ENCODE results near the gene KRTAP5-1.
A peak's percentile ranks its signal among the peaks of the same experiment; 100 is the strongest.

The KRTAP5-1 gene

DNA sequence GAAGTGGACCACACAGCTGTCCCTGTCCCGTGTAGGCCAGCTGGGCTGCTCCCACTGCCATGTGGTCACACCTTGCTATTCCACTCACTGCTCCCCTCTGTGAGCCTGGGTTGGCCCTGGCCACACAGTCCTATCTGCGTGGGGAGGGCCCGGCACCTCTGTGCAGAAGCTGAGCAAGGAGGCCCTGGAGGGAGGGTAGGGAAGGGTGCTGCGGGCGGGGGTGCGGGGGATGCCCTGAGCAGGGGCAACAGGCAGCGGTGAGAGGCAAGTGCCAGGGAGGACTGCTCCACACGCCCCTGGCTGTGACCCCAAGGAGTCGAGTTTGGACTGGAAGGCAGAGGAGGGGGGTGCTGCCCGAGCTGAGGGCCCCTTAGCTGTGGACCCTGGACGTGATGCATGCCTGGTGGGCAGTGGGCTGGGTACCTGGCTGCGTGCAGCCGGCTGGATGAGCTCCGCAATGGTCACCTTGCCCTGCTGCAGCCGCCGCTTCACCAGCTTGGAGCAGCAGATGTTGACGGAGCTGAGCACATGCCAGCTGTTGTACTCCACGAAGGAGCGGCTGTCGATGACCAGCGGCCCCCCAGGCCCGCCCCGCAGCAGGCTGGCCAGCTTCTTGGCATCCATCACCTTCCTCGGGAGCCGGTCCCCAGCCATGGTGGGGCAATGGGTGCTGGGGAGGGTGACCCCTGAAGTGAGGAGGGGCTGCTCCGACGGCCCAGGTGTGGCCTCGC, 19.7 kb downstream of the KRTAP5-1 start:
- in situ Hi-C loops (cut with MboI; ENCODE audit: low sequenced_read_pairs), result no loop called here
- Histone ChIP-seq H3K27me3 (ENCODE audit: low read depth) (no peaks in the 10 kb centered on the region), H3K4me3 (no peak overlapping the region), H3K4me1 (no peaks in the 10 kb centered on the region), H3K36me3 (replicated peaks) (no peaks in the 10 kb centered on the region), H3K9me3 (no peaks in the 10 kb centered on the region)
- peak in 1 of 2 experiments; percentile 6 for DNase-seq (ENCODE audit: low spot score in 2 of 2)

DNA sequence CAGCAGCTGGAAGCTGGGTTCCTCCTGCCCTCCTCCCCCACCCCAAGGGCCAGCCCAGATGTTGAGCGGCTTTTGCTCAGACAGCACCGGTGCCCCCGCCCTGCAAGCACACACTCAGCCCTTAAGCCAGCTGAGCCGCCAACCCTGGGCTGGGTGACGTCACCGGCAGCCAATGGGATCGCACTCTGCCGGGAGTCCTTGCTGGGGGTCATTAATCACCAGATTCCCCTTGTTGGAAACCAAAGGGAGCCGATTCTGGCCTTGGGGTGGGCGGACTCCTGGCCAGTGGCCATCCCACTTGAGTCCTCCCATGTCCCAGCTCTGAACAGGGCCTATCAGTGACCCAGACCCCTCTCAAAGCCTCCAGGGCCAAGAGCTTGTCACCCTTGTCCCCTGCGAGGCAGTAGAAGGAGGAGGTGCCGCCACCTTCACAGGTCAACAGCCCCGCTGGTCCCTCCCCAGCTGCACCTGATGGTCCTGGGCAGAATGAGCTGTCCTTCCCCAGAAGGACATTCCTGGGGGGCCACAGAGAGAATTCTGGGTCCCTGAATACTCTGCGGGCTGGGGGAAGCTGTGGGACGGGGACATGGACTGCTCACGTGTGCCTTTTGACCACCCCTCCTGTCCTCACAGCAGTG, 20.4 kb downstream of the KRTAP5-1 start:
- Histone ChIP-seq H3K4me3 (no peak overlapping the region), H3K27me3 (ENCODE audit: low read depth) (no peaks in the 10 kb centered on the region), H3K36me3 (replicated peaks) (no peaks in the 10 kb centered on the region), H3K9me3 (no peaks in the 10 kb centered on the region), H3K4me1 (no peaks in the 10 kb centered on the region)
- DNase-seq (ENCODE audit: low spot score in 2 of 2), result peak in 1 of 2 experiments; percentile 67
- in situ Hi-C loops (cut with MboI; ENCODE audit: low sequenced_read_pairs), result no loop called here

GRCh38 chr11:1563697-1564534, 21.2 kb downstream of the KRTAP5-1 start:
- H3K9me3 ChIP-seq, result no peaks in the 10 kb centered on the region
- no peak for DNase-seq (ENCODE audit: low spot score in 2 of 2)
- H3K4me3 ChIP-seq, result no peak overlapping the region
- H3K27me3 ChIP-seq (ENCODE audit: low read depth), result no peaks in the 10 kb centered on the region
- in situ Hi-C loops (cut with MboI; ENCODE audit: low sequenced_read_pairs), result no loop called here
- H3K36me3 ChIP-seq (replicated peaks), result no peaks in the 10 kb centered on the region
- H3K4me1 ChIP-seq, result no peaks in the 10 kb centered on the region

DNA sequence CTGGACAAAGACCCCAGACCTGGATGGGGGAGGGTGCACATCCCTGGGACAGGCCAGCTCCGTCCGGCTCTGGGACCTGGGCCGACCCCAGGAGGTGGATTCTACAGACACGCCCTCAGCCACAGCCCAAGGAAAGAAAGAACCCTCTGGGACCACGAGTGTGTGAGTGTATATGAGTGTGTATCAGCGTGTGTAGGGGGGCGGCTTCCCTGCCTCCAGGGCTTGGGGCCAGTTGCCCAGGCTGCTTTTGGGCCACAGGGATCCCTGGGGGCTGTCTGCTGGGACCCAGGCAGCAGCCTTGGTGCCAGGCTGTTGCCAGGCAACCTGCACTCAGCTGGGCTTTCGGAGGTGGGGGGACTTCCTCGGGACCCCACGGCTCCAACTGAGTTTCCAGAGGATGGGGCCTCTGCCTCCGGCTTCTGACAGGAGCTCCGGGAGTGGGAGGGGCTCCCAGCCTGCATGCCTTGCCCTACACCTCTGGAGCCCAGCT, 21.9 kb downstream of the KRTAP5-1 start:
- in situ Hi-C loops (cut with MboI; ENCODE audit: low sequenced_read_pairs), result no loop called here
- Histone ChIP-seq H3K4me1 (no peaks in the 10 kb centered on the region), H3K4me3 (no peak overlapping the region), H3K36me3 (replicated peaks) (no peaks in the 10 kb centered on the region), H3K9me3 (no peaks in the 10 kb centered on the region), H3K27me3 (ENCODE audit: low read depth) (no peaks in the 10 kb centered on the region)
- no peak for DNase-seq (ENCODE audit: low spot score in 2 of 2)

GRCh38 chr11:1562469-1563148, 22.5 kb downstream of the KRTAP5-1 start:
- Histone ChIP-seq H3K4me3 (no peak overlapping the region), H3K27me3 (ENCODE audit: low read depth) (no peaks in the 10 kb centered on the region), H3K9me3 (no peaks in the 10 kb centered on the region), H3K36me3 (replicated peaks) (no peaks in the 10 kb centered on the region), H3K4me1 (no peaks in the 10 kb centered on the region)
- in situ Hi-C loops (cut with MboI; ENCODE audit: low sequenced_read_pairs), result no loop called here
- no peak for DNase-seq (ENCODE audit: low spot score in 2 of 2)

DNA sequence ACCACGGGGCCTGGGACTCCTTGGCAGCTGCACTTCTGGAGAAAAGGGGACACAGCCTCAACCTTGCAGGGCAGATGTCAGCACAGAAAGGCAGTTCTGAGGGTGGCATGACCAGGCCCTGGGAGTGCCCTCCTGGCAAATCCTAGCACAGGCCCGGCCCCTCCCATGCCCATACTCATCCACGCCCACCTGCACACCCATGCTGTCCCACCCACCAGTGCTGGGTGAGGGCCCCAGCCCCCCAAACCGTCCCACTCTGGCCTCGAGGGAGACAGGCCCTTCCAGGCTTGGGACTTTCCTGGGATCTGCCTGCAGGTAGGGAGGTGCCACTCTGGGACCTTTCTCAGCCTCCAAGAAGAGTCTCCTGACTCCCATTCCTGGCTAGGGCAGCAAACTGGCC, 23.1 kb downstream of the KRTAP5-1 start:
- H3K4me3 ChIP-seq, result no peak overlapping the region
- H3K4me1 ChIP-seq, result no peaks in the 10 kb centered on the region
- DNase-seq (ENCODE audit: low spot score in 2 of 2), result no peak
- no peaks in the 10 kb centered on the region for H3K9me3 ChIP-seq
- no peaks in the 10 kb centered on the region for H3K36me3 ChIP-seq (replicated peaks)
- no peaks in the 10 kb centered on the region for H3K27me3 ChIP-seq (ENCODE audit: low read depth)
- in situ Hi-C loops (cut with MboI; ENCODE audit: low sequenced_read_pairs), result no loop called here

GRCh38 chr11:1561266-1561665, 23.8 kb downstream of the KRTAP5-1 start:
- H3K9me3 ChIP-seq, result no peaks in the 10 kb centered on the region
- in situ Hi-C loops (cut with MboI; ENCODE audit: low sequenced_read_pairs), result no loop called here
- no peak for DNase-seq (ENCODE audit: low spot score in 2 of 2)
- H3K4me1 ChIP-seq, result no peaks in the 10 kb centered on the region
- H3K4me3 ChIP-seq, result no peak overlapping the region
- no peaks in the 10 kb centered on the region for H3K27me3 ChIP-seq (ENCODE audit: low read depth)
- H3K36me3 ChIP-seq (replicated peaks), result no peaks in the 10 kb centered on the region

- Histone ChIP-seq H3K4me1 (no peaks in the 10 kb centered on the region), H3K27me3 (ENCODE audit: low read depth) (no peaks in the 10 kb centered on the region)
- in situ Hi-C loops (cut with MboI; ENCODE audit: low sequenced_read_pairs), result no loop called here
These were observed 24.3 kb downstream of the KRTAP5-1 start for GRCh38 chr11:1560649-1561251.

GRCh38 chr11:1560002-1560648, 25.0 kb downstream of the KRTAP5-1 start:
- H3K4me3 ChIP-seq, result no peak overlapping the region
- in situ Hi-C loops (cut with MboI; ENCODE audit: low sequenced_read_pairs), result no loop called here
- H3K4me1 ChIP-seq, result no peaks in the 10 kb centered on the region
- H3K27me3 ChIP-seq (ENCODE audit: low read depth), result no peaks in the 10 kb centered on the region
- no peaks in the 10 kb centered on the region for H3K9me3 ChIP-seq
- no peak for DNase-seq (ENCODE audit: low spot score in 2 of 2)
- no peaks in the 10 kb centered on the region for H3K36me3 ChIP-seq (replicated peaks)

More at GRCh38 chr11:1560649-1561251, 24.3 kb downstream of the KRTAP5-1 start:
- Histone ChIP-seq H3K9me3 (no peaks in the 10 kb centered on the region), H3K36me3 (replicated peaks) (no peaks in the 10 kb centered on the region), H3K4me3 (no peak overlapping the region)
- no peak for DNase-seq (ENCODE audit: low spot score in 2 of 2)

DNA sequence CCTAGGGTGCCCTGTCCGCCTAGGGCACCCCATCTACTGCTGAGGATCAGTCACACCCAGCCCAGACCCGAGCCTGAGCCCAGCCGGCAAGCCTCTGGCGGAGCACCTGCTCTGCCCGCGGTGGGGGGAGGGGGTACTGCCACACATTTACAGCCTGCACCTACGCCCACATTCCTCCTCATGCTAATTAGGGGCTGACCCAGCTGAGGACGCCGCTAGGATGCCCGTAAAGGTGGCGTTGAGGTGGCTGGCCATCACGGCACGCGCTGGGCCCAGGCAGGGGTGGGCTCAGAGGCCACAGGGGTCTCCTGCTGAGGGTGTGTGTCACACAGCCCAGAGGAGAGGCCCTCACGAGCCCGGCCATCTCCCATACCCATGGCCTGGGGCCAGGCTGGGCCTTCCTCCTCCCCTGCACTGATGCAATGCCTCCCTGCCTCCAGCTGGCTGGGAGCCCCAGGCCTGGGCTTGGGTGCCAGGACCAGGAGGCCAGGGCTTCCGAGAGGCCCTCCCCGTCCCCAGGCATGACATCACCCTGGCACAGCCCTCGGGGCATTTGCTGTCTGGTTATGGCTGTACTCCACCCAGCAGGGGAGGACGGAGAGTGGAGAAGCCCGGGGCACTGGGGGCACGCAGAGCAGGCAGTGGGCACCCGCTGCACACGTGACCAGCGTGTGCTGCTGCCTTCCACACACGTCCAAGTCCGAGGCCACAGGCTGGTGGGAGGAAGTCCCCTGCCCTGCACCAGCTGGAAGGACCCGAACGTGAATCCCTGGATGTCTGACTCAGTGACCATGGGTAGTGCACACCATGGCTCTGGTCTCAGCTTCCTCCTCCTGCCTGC, 25.8 kb downstream of the KRTAP5-1 start:
- no peak for DNase-seq (ENCODE audit: low spot score in 2 of 2)
- H3K4me3 ChIP-seq, result no peak overlapping the region
- no peaks in the 10 kb centered on the region for H3K4me1 ChIP-seq
- H3K27me3 ChIP-seq (ENCODE audit: low read depth), result no peaks in the 10 kb centered on the region
- in situ Hi-C loops (cut with MboI; ENCODE audit: low sequenced_read_pairs), result no loop called here
- no peaks in the 10 kb centered on the region for H3K36me3 ChIP-seq (replicated peaks)
- H3K9me3 ChIP-seq, result no peaks in the 10 kb centered on the region

GRCh38 chr11:1558775-1559110, 26.3 kb downstream of the KRTAP5-1 start:
- Histone ChIP-seq H3K36me3 (replicated peaks) (no peaks in the 10 kb centered on the region), H3K27me3 (ENCODE audit: low read depth) (no peaks in the 10 kb centered on the region), H3K9me3 (no peaks in the 10 kb centered on the region), H3K4me3 (no peak overlapping the region), H3K4me1 (no peaks in the 10 kb centered on the region)
- DNase-seq (ENCODE audit: low spot score in 2 of 2), result no peak
- in situ Hi-C loops (cut with MboI; ENCODE audit: low sequenced_read_pairs), result no loop called here

All from HAP-1 (cell line).